Activated CD8-positive, alpha-beta memory T cell treated with anti-CD3 and anti-CD28 coated beads for 4 hours (primary cell): ENCODE data around the gene PNMT.
"Not testable (repeated sequence)": the region's sequence is repeated elsewhere in the genome, so short reads cannot be mapped to it uniquely, and the experiment has no call there.

Experiments
- DNase-seq, 2 donors: peaks; one replicate each; pipeline ENCODE4 v3.0.0-alpha.2; 2020; ENCODE audit warnings: low read depth in 2 of 2

Gene PNMT

DNA sequence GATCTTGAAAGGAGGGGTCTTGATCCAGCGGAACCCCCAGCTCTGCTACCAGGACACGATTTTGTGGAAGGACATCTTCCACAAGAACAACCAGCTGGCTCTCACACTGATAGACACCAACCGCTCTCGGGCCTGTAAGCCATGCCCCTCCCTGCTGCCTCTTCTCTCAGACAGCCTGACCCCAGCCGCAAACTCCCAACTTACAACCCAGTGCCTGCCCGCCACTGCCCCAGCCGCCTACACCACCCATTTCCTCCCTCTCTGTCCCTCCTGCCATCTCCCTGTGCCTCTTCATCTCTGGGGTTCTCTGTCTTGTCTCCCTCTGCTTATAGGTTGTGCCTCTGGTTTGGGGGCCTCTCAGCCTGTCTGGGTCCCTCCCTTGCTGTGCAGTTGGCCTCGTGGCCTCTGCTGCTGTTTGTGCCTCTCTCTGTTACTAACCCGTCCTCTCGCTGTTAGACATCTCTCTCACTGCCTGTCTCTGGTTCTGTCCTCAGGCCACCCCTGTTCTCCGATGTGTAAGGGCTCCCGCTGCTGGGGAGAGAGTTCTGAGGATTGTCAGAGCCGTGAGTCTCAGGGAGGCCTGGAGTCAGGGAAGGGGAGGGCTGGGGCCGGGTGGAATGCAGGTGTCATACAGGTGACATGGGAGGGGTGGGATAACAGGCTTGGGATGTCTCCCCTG lies 41.2 kb downstream of the PNMT start:
- DNase-seq: no peak

DNA sequence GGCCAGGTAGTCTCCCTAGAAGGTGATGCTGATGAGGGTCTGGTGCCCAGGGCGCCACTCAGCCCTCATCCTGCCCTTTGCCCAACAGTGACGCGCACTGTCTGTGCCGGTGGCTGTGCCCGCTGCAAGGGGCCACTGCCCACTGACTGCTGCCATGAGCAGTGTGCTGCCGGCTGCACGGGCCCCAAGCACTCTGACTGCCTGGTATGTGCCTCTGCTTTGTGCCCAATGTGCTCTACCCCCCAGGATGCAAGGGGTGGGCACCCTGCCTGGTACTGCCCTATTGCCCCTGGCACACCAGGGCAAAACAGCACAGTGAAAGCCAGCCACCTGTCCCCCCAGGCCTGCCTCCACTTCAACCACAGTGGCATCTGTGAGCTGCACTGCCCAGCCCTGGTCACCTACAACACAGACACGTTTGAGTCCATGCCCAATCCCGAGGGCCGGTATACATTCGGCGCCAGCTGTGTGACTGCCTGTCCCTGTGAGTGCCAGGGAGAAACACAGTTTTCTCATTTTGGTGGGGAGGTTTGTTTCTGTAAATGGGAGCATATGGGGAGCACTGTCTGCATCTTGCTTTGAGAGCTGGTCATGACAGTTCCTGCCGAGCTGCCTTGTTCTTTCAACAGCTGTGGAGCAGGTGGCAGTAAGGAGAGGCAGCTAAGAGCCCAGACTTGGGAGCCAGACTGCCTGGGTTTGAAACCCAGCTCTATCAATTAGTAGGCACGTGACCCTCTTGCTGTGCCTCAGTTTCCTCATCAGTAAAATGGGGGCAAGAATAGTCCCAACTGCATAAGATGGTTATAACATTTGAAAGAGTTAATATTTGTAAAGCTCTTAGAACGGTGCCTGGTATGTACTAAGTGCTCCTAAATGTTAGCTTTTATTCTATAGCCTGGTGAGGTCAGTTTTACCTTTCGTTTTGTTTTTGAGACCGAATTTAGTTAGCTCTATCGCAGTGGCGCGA lies 42.0 kb downstream of the PNMT start:
- DNase-seq: no peak

DNA sequence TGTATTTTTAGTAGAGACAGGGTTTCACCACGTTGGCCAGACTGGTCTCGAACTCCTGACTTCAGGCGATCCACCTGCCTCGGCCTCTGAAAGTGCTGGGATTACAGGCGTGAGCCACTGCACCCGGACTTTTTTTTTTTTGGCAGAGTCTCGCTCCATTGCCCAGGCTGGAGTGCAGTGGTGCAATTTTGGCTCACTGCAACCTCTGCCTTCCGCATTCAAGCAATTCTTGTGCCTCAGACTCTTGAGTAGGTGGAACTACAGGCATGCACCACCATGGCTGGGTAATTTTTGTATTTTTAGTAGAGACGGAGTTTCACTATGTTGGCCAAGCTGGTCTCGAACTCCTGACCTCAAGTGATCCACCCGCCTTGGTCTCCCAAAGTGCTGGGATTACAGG lies 42.8 kb downstream of the PNMT start:
- not testable (repeated sequence) for DNase-seq

DNA sequence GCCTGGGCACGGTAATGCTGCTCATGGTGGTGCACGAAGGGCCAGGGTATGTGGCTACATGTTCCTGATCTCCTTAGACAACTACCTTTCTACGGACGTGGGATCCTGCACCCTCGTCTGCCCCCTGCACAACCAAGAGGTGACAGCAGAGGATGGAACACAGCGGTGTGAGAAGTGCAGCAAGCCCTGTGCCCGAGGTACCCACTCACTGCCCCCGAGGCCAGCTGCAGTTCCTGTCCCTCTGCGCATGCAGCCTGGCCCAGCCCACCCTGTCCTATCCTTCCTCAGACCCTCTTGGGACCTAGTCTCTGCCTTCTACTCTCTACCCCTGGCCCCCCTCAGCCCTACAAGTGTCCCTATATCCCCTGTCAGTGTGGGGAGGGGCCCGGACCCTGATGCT lies 43.6 kb downstream of the PNMT start:
- no peak for DNase-seq

DNA sequence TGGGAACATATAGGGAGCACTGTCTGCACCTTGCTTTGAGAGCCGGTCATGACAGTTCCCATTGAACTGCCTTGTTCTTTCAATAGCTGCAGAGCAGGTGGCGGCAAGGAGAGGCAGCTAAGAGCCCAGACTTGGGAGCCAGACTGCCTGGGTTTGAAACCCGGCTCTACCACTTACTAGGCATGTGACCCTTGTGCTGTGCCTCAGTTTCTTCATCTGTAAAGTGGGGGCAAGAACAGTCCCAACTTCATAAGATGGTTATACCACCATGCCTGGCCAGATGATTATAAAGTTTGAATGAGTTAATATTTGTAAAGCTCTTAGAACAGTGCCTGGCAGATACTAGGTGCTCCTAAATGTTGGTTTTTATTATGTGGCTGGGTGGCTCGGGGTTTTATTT lies 46.0 kb downstream of the PNMT start:
- DNase-seq: no peak

GRCh38 chr17:39715375-39716072 lies 47.3 kb downstream of the PNMT start:
- DNase-seq: no peak

- DNase-seq: no peak
These were observed 48.0 kb downstream of the PNMT start for GRCh38 chr17:39716073-39716818.

- DNase-seq: no peak
These were observed 48.8 kb downstream of the PNMT start for GRCh38 chr17:39716879-39717536.

DNA sequence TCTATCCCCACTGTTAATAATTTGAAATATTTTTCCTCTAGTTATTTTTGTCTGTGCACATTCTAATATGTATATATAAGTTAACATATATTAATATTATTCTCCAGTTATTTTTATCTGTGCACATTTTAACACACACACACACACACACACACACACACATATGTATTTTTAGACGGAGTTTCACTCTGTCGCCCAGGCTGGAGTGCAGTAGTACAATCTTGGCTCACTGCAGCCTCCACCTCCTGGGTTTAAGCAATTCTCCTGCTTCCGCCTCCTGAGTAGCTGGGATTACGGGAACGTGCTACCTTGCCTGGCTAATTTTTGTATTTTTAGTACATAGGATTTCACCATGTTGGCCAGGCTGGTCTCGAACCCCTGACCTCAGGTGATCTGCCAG lies 49.4 kb downstream of the PNMT start:
- DNase-seq: no peak

DNA sequence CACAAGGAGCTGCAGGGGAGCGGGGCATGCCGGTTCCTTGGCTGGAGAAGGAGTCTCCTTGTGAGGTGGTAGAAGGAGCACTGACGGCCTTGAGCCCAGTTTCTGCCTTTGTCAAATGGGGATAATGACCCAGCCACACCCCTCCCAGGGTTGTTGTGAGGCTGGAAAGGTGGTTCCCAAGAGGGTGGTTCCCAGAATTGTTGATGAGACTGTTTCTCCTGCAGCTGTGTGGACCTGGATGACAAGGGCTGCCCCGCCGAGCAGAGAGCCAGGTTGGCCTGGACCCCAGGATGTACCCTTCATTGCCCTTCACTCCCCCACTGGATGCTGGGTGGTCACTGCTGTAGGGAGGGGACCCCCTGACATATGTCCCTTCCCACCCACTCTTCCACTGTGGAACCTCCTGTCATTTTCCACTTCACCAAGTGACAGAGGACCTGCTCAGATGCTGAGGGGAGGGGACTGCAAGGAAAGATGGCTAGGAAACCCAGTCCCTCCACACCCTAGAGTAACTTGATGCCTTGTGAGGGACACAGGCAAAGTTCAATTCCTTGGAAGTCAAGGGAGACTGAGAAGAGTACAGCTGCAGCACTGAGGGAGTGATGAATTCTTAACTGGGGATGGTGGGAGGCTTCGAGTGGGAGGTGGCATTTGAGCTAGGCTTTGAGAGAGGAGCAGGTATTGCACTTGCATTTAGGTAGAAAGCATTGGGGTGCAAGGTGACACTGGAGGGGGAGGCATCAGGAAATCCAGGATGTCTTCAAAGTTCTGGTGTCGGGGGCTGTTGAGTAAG lies 51.5 kb downstream of the PNMT start:
- DNase-seq: no peak
